Right cardiac atrium (tissue), 5 donors: Measurements from ENCODE around the gene KRTAP10-12. TPM values are rescaled to one million over a fixed set of nuclear protein-coding genes. Genes with fewer than 3 reads are reported as not detected.
"Not testable (repeated sequence)": the region's sequence is repeated elsewhere in the genome, so short reads cannot be mapped to it uniquely, and the experiment has no call there.

Experiments
- ATAC-seq, 2 donors: fragments of 200-7000 bp; cut with Tn5 transposase; one replicate each; pipeline versions ENCODE4 v1.8.0 to v1.9.1; 2020; ENCODE audit warnings: moderate library complexity in 2 of 2, mild to moderate bottlenecking in 1 of 2
- DNase-seq, 3 donors: peaks; one replicate each; pipeline ENCODE4 v3.0.0-alpha.2; 2020
- H3K27ac ChIP-seq: one replicate; pipeline ENCODE4 v1.5.1; 2013; ENCODE audit warnings: mild to moderate bottlenecking, low read length, control low read depth, moderate library complexity
- H3K27me3 ChIP-seq: one replicate; pipeline ENCODE4 v1.6.1; 2013; ENCODE audit not compliant: control insufficient read depth, insufficient read depth
- H3K4me1 ChIP-seq: one replicate; pipeline ENCODE4 v1.6.1; 2013; ENCODE audit warnings: low read length; ENCODE audit not compliant: control insufficient read depth, insufficient read depth
- H3K4me3 ChIP-seq: one replicate; pipeline ENCODE4 v1.5.1; 2013; ENCODE audit warnings: low read length, control low read depth
- H3K9me3 ChIP-seq: one replicate; pipeline ENCODE4 v1.6.1; 2013; ENCODE audit warnings: low read length; ENCODE audit not compliant: control insufficient read depth
- WGBS: extraction: QIAGEN DNeasy Blood & Tissue Kit; methylation state at CpG from one replicate; pipeline ENCODE4 v1.1.7; 2013; 5-methylcytosine and 5-hydroxymethylcytosine counted together
- intact Hi-C, 4 donors: fragments of 100-400 bp; cut with DNase I; formaldehyde crosslinking; loops; one replicate each; pipeline versions ENCODE4 v1.11.0 to v1.14.0; 2022 to 2023
- polyA plus RNA-seq: library from polyadenylated mRNA; stranded (reverse); fragments of 200-250 nt; gene quantifications from one replicate; pipeline ENCODE4 v1.2.3, GENCODE V29; 2013
- total RNA-seq, 4 donors: library from RNA; stranded (reverse); fragmentation: NEBNext Ultra II Directional; extraction: Animal tissue kit (Norgen Biotek cat#: 25700); gene quantifications; one replicate each; pipeline ENCODE4 v1.2.1, GENCODE V29; 2021
- donor health status: healthy with polysubstance abuse.
- donor health status: DM: no; HTN: yes; CAD: no.
- donor health status: DM: no; HTN: no; CAD: no.
- donor health status: DM: no; HTN: yes; CAD: no; lungs with severe emphysema.
- donor health status: DM: yes; HTN: yes; CAD: no.

The KRTAP10-12 gene
- total and polyA plus RNA-seq, 5 donors, result not detected

DNA sequence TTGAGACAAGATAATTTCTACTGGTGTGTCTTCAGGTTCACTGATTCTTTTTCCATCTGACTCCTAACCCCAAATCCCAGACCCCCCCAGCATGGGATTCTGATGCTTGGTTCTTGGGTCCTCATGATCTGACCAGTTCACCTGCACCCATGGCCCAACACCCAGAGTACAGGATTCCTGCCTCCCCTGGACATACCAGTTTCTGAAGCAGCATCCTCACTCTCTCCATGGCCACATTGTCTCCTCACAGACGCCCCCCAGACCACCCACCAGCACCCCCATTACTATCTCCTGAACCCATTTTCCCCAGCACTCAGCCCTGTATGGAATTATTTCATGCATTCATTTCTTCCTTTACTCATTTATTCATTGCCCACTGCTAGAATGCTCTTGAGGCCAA is 40.1 kb upstream of the KRTAP10-12 start:
- intact Hi-C loops, result no loop called here
- WGBS, result 44% methylated on average over 1 of the region's 1 CpG
- ATAC-seq (no peak), DNase-seq (no peak)
- no peaks in the 10 kb centered on the region for H3K4me1 ChIP-seq
- H3K4me3 ChIP-seq, result no peak overlapping the region
- H3K27me3 ChIP-seq, result no peaks in the 10 kb centered on the region
- no peaks in the 10 kb centered on the region for H3K9me3 ChIP-seq
- H3K27ac ChIP-seq, result no peak overlapping the region

DNA sequence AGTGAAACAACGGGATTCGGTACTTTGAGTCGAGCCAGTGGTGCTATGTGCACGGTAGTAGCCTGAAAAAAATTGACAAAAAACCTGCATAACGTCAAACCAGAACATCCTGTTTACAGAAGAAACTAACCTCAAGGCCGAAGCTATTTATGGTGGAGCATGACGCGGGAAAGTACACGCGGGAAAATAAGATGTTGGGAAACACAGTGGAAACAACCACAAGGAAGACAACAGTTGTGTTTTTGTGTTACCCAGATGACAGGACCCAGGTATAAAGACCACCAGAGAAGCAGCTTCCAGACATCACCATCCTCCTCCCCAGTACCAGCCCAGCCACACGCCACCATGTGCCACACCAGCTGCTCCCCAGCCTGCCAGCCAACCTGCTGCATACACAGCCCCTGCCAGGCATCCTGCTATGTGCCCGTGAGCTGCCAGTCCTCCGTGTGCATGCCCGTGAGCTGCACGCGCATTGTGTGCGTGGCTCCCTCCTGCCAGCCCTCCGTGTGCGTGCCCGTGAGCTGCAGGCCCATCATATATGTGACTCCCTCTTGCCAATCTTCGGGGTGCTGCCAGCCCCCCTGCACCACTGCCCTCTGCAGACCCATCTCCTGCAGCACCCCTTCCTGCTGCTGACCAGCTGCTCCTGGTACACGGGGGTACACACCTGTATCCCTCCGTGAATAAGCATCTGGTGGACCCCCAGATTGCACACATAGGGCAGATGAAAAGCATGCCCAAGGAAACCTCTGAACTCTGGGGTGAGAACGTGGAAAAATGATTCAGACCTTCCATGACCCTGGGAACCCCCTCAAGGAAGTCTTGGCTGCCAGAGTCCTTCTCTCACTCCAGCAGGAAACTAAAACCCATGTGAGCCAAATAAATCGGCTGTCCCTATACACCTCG is 39.1 kb upstream of the KRTAP10-12 start, which contains the start of gene KRTAP12-3:
Gene KRTAP12-3, plus strand, starts transcription at position 298 of the 906 bp plus-strand sequence. Its CDS starts 48 bp downstream, at position 346.
- intact Hi-C loops, result no loop called here
- H3K4me1 ChIP-seq, result no peaks in the 10 kb centered on the region
- H3K27me3 ChIP-seq, result no peaks in the 10 kb centered on the region
- no peak within 1 kb of the TSS for H3K4me3 ChIP-seq
- no peak within 1 kb of the TSS for H3K27ac ChIP-seq
- no peaks in the 10 kb centered on the region for H3K9me3 ChIP-seq
- ATAC-seq, result no peak
- 74% methylated on average over 26 of the region's 26 CpGs for WGBS
- no peak for DNase-seq

DNA sequence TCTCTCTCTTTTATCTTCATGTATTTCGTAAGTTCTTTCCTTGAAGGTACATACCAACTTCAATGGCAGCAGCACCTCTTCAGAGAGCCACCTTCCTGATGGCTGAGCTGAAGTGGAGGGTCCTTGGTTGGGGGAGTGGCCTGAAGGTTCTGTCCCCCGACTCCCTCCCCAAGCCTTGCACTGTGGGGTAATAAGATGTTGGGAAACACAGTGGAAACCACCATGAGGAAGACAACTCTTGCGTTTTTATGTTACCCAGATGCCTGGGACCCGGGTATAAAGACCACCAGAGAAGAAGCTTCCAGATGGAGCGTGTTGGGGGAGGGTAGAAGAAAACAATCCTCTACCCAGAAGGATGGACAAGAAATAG is 38.4 kb upstream of the KRTAP10-12 start:
- H3K27me3 ChIP-seq, result no peaks in the 10 kb centered on the region
- H3K4me3 ChIP-seq, result no peak overlapping the region
- DNase-seq, result no peak
- ATAC-seq, result no peak
- H3K27ac ChIP-seq, result no peak overlapping the region
- H3K9me3 ChIP-seq, result no peaks in the 10 kb centered on the region
- no peaks in the 10 kb centered on the region for H3K4me1 ChIP-seq
- WGBS, result 83% methylated on average over 5 of the region's 5 CpGs
- intact Hi-C loops, result no loop called here

DNA sequence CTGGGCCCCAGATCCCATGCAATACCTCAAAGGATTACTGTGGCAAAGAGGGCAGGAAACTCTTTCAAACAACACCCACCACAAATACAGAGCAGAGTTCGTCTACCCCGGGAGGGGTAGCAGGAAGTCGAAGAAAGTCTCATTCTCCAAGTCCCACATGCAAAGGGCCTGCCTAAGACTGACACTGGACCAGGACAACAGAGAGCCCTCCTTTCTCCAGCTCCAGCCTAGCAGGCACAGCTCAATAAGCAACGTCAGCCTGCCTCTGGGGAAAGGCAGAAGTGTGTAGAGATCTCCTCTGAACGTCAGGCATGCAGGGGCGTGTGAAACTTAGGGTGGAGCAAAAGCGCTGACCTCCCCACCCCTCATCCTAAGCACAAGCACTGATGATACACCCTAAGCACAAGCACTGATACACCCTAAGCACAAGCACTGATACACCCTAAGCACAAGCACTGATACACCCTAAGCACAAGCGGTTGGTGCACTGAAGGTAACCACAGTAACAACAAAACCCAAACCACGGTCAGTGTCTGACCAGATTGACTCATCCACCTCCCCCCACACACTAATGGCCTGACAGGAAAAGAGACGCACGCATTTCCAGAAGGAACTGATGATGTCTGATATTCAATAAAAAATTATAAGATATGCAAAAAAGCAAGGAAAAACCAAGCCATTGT is 37.9 kb upstream of the KRTAP10-12 start:
- Histone ChIP-seq H3K4me1 (no peaks in the 10 kb centered on the region), H3K9me3 (no peaks in the 10 kb centered on the region), H3K4me3 (no peak overlapping the region), H3K27me3 (no peaks in the 10 kb centered on the region), H3K27ac (no peak overlapping the region)
- intact Hi-C loops, result no loop called here
- ATAC-seq, result no peak
- WGBS, result 59% methylated on average over 11 of the region's 11 CpGs
- DNase-seq, result no peak

DNA sequence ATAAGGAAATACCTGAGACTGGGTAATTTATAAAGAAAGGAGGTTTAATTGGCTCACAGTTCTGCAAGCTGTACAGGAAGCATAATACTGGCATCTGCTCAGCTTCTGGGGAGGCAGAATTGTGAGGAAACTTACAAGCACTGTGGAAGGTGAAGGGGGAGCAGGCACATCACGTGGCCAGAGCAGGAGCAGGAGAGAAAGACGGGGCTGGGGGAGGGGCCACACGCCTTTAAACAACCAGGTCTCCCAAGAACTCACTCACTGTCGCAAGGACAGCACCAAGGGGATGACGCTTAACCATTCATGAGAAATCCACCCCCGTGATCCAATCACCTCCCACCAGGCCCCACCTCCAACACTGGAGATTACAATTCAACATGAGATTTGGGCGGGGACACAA is 35.4 kb upstream of the KRTAP10-12 start:
- ATAC-seq, H3K27me3 ChIP-seq, H3K4me3 ChIP-seq, H3K27ac ChIP-seq, intact Hi-C loops, H3K9me3 ChIP-seq, DNase-seq, H3K4me1 ChIP-seq: not testable (repeated sequence)
- 53% methylated on average over 7 of the region's 7 CpGs for WGBS

DNA sequence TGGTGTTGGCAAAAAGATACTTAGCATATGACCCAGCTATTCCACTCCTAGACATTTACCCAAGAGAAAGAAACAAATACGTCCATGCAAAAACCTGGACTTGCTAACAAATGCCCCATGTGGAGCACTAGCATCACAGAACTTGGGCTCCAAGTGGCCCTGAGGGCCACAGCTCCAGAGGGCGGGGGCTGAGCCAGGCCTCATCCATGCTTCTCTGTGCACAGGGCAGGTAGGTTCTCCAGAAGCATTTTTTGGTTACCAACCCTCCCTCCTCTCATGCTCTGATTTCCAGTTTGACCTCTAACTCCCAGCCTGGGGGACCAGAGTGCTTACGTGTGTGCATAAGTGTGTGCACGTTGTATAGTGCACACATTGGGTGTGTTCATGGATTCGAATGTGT is 32.3 kb upstream of the KRTAP10-12 start:
- Histone ChIP-seq H3K27me3 (no peaks in the 10 kb centered on the region), H3K4me1 (no peaks in the 10 kb centered on the region), H3K27ac (no peak overlapping the region), H3K4me3 (no peak overlapping the region), H3K9me3 (no peaks in the 10 kb centered on the region)
- 81% methylated on average over 5 of the region's 5 CpGs for WGBS
- ATAC-seq (no peak), DNase-seq (no peak)
- intact Hi-C loops, result no loop called here

DNA sequence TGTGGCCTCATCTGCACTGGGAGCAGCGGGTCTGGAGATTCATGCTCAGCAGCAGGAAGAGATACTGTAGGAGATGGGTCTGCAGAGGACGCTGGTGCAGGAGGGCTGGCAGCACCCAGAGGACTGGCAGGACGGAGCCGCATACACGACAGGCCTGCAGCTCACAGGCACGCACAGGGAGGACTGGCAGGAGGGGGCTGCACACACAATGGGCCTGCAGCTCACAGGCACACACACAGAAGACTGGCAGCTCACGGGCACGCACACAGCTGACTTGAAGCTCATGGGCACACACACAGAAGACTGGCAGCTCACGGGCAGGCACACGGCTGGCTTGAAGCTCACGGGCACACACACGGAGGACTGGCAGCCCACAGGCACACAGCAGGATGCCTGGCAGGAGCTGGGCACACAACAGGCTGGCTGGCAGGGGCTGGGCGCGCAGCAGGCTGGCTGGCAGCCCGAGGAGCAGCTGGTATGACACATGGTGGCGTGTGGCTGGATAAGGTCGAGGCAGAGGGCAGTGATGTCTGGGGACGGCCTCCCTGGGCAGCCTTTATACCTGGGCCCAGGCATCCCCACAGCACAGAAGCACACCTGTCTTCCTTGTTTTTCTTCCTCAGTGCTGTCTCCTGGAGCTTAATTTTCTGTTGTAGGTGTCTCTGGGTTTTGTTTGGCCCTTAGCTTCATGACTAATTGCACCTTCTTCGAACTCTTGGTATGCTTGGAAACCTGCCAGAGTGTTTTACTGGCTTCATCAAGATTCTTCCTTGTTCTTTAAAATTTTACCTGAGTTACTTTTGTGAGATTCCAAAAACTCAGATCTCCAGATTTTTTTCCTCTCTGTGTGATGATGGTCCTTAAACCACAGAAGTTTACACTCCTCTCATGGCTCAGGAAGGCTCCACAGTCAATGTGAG is 30.3 kb upstream of the KRTAP10-12 start, which contains the start of gene KRTAP12-2:
Gene KRTAP12-2, minus strand, starts transcription at position 527 of the 920 bp plus-strand sequence. Its CDS starts 41 bp downstream, at position 486.
- no peaks in the 10 kb centered on the region for H3K9me3 ChIP-seq
- DNase-seq (peak; percentile 45 to 73 (median 58)), ATAC-seq (peak; percentile 86 to 87)
- intact Hi-C loops, result no loop called here
- H3K27me3 ChIP-seq, result no peaks in the 10 kb centered on the region
- no peaks in the 10 kb centered on the region for H3K4me1 ChIP-seq
- H3K27ac ChIP-seq, result no peak within 1 kb of the TSS
- WGBS, result 66% methylated on average over 19 of the region's 19 CpGs
- H3K4me3 ChIP-seq, result no peak within 1 kb of the TSS

DNA sequence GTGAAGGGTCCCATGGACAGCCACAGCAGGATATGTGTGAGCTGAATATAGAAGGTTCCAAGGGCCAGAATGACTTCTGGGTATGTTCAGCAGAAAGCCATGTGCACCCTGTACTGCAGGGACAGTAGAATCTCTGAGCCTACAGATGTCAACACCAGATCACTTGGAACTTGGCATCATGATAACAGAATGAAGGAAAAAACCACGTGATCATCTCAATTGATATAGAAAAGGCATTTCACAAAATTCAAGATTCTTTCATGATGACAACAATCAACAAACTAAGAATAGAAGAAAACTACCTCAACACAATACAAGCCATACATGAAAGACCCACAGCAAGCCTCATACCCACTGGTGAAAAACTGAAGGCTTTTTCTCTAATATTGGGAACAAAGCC is 29.4 kb upstream of the KRTAP10-12 start:
- Histone ChIP-seq H3K4me1 (no peaks in the 10 kb centered on the region), H3K27ac (no peak overlapping the region), H3K27me3 (no peaks in the 10 kb centered on the region), H3K9me3 (no peaks in the 10 kb centered on the region), H3K4me3 (no peak overlapping the region)
- WGBS, result 66% methylated on average over 1 of the region's 1 CpG
- ATAC-seq (no peak), DNase-seq (no peak)
- intact Hi-C loops, result no loop called here

DNA sequence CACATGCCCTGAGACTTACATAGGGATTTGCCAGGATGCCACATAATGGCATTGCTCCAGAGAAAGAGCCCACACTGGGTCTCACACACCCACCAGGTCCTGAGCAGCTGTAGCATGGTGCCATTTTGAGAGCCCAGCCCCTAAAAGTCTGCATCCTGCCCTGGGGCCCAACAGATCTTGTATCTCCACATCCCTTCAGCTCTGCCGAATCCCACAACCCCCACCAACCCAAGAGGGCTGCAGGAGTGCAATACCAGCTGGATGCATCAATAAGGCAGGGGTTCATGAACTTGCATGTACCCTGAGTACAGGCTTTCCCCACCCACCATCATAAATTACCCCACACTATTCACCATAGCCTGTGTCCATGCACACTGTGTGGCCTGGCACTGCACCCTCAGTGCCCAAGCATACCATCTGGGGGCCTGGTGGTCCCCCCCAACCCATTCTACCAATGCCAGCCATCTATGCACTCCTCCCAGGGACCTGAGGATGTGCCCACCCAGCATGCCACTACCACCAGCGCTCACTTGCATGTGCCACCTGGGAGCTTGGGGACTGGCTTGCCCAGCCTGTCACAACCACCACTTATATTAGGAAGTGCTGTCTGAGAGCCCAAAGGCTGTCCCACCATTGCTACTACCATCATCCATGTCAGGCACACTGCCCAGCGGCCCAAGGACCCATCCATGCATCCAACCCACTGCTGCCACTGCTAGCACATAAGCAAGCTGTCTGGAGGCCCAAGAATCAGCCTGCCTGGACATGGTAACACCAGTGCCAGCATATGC is 26.1 kb upstream of the KRTAP10-12 start:
- intact Hi-C loops, result no loop called here
- DNase-seq, result no peak
- H3K4me1 ChIP-seq, result no peaks in the 10 kb centered on the region
- no peak overlapping the region for H3K27ac ChIP-seq
- no peak overlapping the region for H3K4me3 ChIP-seq
- no peaks in the 10 kb centered on the region for H3K9me3 ChIP-seq
- peaks cover 2% of the 10 kb centered on the region for H3K27me3 ChIP-seq
- no peak for ATAC-seq
- WGBS, result 82% methylated on average over 3 of the region's 3 CpGs

DNA sequence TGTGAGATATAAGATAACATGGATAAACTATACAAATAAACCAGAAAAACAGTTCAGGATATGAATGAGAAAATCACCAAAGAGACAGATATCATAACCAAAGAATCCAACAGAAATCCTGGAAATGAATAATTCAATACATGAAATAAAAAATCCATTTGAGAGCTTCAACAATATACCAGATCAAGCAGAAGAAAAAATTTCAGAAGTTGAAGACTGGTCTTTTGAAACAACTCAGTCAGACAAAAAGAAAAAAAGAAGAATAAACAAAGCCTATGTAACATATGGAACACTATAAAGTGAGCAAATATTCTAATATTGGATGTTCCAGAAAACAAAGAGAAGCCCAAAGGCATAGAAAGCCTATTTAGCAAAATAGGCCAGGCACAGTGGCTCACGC is 25.1 kb upstream of the KRTAP10-12 start:
- 100% methylated on average over 1 of the region's 1 CpG for WGBS
- intact Hi-C loops, result no loop called here
- H3K9me3 ChIP-seq, result no peaks in the 10 kb centered on the region

More for the DNA sequence above, 25.1 kb upstream of the KRTAP10-12 start:
- DNase-seq (no peak), ATAC-seq (no peak)
- Histone ChIP-seq H3K4me3 (no peak overlapping the region), H3K4me1 (no peaks in the 10 kb centered on the region), H3K27me3 (peaks cover 2% of the 10 kb centered on the region), H3K27ac (no peak overlapping the region)
